ENCODE results near the gene TOLLIP.

TOLLIP gene

DNA sequence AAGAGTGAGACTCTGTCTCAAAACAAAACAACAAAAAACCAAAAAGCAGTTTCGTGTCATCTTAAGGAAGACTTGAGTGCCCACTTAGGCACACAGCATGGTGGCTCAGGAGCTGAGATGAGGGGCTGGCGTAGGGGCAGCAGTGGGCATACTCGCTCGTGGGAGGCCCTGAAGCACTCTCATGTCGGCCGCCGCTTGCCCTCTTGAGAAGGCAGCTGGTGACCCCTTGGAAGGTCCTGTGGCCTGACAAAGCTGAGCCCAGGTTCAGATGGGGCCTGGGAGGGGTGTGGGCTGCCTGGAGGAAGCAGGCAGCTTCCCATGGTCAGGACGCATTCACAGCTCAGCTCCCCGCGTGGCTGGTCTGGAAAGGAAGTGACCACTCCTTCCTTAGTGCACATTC, 71.6 kb downstream of the TOLLIP start:
- no peak for DNase-seq
- H3K9me3 ChIP-seq (ENCODE audit: severe bottlenecking) = no peaks in the 10 kb centered on the region
- no peak overlapping the region for H3K4me3 ChIP-seq (ENCODE audit: low read depth, low read length)
- H3K27ac ChIP-seq = no peak overlapping the region
- no peaks in the 10 kb centered on the region for H3K27me3 ChIP-seq (ENCODE audit: insufficient read depth, low read depth, severe bottlenecking)
- TF ChIP-seq, protein P1, sequence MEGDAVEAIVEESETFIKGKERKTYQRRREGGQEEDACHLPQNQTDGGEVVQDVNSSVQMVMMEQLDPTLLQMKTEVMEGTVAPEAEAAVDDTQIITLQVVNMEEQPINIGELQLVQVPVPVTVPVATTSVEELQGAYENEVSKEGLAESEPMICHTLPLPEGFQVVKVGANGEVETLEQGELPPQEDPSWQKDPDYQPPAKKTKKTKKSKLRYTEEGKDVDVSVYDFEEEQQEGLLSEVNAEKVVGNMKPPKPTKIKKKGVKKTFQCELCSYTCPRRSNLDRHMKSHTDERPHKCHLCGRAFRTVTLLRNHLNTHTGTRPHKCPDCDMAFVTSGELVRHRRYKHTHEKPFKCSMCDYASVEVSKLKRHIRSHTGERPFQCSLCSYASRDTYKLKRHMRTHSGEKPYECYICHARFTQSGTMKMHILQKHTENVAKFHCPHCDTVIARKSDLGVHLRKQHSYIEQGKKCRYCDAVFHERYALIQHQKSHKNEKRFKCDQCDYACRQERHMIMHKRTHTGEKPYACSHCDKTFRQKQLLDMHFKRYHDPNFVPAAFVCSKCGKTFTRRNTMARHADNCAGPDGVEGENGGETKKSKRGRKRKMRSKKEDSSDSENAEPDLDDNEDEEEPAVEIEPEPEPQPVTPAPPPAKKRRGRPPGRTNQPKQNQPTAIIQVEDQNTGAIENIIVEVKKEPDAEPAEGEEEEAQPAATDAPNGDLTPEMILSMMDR (IDR thresholded peaks at IDR 0.05; ENCODE audit: low read depth, low read length) = no peak
- no peaks in the 10 kb centered on the region for H3K36me3 ChIP-seq

DNA sequence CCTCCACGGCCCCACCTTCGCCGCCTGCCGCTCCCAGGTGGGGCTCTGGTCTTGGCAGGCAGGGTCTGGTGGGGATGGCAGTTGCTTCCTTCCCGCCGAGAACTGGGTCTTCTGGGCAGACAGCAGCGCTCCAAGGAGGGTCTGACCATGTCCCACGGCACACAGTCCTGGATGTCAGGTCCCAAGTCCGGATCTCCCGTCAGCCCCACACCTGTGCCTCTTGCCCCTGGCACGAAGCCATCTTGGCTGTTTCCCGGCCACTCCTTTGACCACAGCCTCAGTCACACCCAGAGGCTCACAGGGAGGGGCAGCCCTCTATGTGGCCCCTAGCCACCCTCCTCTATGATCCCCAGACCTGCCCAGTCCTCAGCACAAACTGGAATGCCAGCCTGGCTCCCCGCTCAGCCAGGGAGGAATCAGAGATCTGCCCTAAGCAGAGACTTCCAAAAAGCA, 72.3 kb downstream of the TOLLIP start:
- Histone ChIP-seq H3K27me3 (ENCODE audit: insufficient read depth, low read depth, severe bottlenecking) (no peaks in the 10 kb centered on the region), H3K9me3 (ENCODE audit: severe bottlenecking) (no peaks in the 10 kb centered on the region), H3K27ac (no peak overlapping the region), H3K4me3 (ENCODE audit: low read depth, low read length) (no peak overlapping the region), H3K36me3 (no peaks in the 10 kb centered on the region)
- DNase-seq = no peak
- TF ChIP-seq, protein P1 (IDR thresholded peaks at IDR 0.05; ENCODE audit: low read depth, low read length) = no peak

DNA sequence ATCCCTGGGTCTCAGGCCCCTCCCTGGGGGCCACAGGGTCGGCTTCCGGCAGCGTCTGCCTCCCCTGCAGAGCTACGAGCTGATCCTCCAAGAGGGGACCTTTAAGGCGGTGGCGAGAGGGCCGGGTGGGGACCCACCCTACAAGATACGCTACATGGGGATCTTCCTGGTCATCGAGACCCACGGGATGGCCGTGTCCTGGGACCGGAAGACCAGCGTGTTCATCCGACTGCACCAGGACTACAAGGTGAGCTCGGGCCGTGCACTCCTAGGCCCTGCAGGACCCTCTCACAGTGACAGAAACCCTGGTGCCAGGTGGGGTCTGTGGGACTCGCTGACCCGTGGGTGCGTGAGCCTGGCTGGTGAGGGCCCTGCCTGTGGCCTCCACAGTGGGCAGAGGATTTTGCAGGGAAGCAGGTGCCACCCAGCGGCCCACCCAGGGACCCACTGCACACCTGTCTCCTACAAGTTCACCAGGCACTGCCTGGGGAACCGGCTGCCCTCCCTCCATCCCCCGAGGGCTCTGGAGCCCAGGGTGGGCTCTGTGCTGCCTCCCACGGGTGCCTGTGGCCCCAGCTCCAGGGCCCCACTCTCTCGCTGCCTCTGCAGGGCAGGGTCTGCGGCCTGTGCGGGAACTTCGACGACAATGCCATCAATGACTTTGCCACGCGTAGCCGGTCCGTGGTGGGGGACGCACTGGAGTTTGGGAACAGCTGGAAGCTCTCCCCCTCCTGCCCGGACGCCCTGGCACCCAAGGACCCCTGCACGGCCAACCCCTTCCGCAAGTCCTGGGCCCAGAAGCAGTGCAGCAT, 72.9 kb downstream of the TOLLIP start:
- TF ChIP-seq, protein P1 (IDR thresholded peaks at IDR 0.05; ENCODE audit: low read depth, low read length) = no peak
- Histone ChIP-seq H3K4me3 (ENCODE audit: low read depth, low read length) (no peak overlapping the region), H3K36me3 (no peaks in the 10 kb centered on the region), H3K27ac (peak overlapping the region; percentile 83), H3K27me3 (ENCODE audit: insufficient read depth, low read depth, severe bottlenecking) (no peaks in the 10 kb centered on the region), H3K9me3 (ENCODE audit: severe bottlenecking) (no peaks in the 10 kb centered on the region)
- DNase-seq = no peak

DNA sequence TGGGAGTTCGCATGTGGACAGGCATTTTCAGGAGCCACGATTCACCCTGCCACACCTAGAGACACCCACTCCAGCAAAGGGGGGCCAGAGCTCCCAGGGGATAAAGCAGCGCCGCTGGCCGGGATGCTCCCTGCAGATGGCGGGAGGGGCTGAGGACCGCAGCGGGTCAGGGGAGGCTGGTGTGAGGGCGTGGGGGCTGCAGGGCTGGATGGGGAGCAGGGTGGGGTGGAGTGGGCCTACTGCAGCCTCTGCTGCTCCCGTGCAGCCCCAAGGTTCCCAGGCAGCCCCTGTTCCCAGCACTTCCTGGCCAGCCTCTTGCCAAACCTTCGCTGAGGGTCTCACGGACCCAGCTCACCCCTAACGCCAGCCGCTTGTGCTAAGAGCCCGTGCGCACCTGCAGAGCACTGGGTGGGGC, 73.5 kb downstream of the TOLLIP start:
- no peaks in the 10 kb centered on the region for H3K9me3 ChIP-seq (ENCODE audit: severe bottlenecking)
- no peaks in the 10 kb centered on the region for H3K27me3 ChIP-seq (ENCODE audit: insufficient read depth, low read depth, severe bottlenecking)

DNA sequence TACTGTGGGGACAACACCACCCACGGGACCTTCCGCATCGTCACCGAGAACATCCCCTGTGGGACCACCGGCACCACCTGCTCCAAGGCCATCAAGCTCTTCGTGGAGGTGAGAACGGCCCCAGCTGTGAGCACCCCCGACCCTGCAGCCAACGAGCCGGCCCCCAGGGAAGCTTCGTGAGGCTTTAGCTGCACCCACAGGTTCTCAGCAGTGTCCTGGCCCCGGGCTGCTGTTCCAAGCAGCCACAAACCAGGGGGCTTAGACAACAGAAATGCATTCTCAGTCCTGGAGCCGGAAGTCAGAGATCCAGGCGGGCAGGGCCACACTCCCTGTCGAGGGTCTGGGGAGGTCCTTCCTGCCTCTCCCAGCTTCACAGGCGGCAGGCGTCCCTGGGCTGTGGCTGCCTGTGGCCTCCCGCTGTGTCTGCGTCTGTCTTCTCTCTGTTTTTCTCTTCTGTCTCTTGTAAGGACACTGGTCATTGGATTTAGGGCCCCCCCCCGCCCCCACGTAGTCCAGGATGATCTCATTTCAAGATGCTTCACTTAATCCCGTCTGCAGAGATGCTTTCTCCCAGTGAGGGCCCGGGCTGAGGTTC, 74.0 kb downstream of the TOLLIP start:
- H3K27me3 ChIP-seq (ENCODE audit: insufficient read depth, low read depth, severe bottlenecking) = no peaks in the 10 kb centered on the region
- TF ChIP-seq, protein P1 (IDR thresholded peaks at IDR 0.05; ENCODE audit: low read depth, low read length) = no peak

More for the DNA sequence above, 73.5 kb downstream of the TOLLIP start:
- H3K36me3 ChIP-seq = no peaks in the 10 kb centered on the region
- peak overlapping the region; percentile 83 for H3K27ac ChIP-seq
- no peak for DNase-seq
- H3K4me3 ChIP-seq (ENCODE audit: low read depth, low read length) = no peak overlapping the region
- TF ChIP-seq, protein P1 (IDR thresholded peaks at IDR 0.05; ENCODE audit: low read depth, low read length) = no peak

More for the DNA sequence above, 74.0 kb downstream of the TOLLIP start:
- no peaks in the 10 kb centered on the region for H3K36me3 ChIP-seq
- H3K27ac ChIP-seq = peak overlapping the region; percentile 83
- H3K4me3 ChIP-seq (ENCODE audit: low read depth, low read length) = no peak overlapping the region
- H3K9me3 ChIP-seq (ENCODE audit: severe bottlenecking) = no peaks in the 10 kb centered on the region
- peak; percentile 92 for DNase-seq
